Fibroblast of pulmonary artery (primary cell): Measurements from ENCODE around the gene AUTS2.

ENCODE experiments used
- DNase-seq: peaks from one replicate; pipeline ENCODE4 v3.0.0-alpha.2; 2010; ENCODE audit warnings: low read depth
- H3K4me3 ChIP-seq: replicated peaks from 2 replicates; pipeline ENCODE4 v1.5.1; 2011; ENCODE audit warnings: low read depth, mild to moderate bottlenecking, control low read depth, low read length, moderate library complexity
- CTCF ChIP-seq: IDR thresholded peaks from 2 replicates; pipeline ENCODE4 v1.5.1; 2011; ENCODE audit warnings: mild to moderate bottlenecking, control low read depth, low read length, inconsistent platforms; ENCODE audit errors: missing control alignments

AUTS2 gene

DNA sequence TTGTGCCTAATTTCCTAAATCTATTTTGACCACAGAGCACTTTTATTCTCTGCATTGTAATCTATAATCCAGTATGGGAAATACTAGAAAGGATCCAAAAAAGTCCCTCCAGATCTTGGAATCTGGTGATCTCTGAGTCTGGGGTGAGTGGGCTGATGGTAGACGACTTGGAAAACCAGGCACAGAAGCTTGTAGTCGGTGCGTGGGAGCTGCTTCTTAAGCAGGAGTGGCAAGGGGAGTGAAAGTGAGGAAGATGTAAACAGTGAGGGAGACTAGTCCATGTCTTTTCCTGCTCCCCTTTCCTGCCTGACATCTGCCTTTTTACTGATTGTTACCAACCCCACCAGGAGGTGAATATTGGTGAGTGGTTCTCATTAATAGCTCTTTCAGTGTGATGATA lies 6.8 kb downstream of the AUTS2 start:
- no peak for DNase-seq
- no peak for TF ChIP-seq CTCF

GRCh38 chr7:69605546-69605945 lies 7.3 kb downstream of the AUTS2 start:
- TF ChIP-seq CTCF, result no peak
- DNase-seq, result no peak
- no peak overlapping the region for H3K4me3 ChIP-seq

More for the DNA sequence above, 6.8 kb downstream of the AUTS2 start:
- no peak overlapping the region for H3K4me3 ChIP-seq

DNA sequence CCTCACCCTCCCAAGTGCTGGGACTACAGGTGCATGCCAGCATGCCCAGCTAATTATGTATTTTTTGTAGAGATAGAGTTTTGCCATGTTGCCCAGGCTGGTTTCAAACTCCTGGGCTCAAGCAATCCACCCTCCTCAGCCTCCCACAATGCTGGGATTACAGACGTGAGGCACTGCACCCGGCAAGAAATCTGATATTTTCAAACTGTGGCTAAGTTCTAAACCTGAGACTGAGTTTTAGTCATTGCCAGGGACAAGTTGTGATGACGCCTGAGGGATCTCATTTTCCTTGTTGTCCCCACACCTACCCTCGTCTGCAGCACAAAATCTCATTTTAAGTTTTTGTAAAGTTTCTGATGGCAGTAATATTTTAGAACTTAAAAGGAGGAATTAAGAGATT lies 9.8 kb downstream of the AUTS2 start:
- H3K4me3 ChIP-seq, result no peak overlapping the region
- TF ChIP-seq CTCF, result no peak
- no peak for DNase-seq

DNA sequence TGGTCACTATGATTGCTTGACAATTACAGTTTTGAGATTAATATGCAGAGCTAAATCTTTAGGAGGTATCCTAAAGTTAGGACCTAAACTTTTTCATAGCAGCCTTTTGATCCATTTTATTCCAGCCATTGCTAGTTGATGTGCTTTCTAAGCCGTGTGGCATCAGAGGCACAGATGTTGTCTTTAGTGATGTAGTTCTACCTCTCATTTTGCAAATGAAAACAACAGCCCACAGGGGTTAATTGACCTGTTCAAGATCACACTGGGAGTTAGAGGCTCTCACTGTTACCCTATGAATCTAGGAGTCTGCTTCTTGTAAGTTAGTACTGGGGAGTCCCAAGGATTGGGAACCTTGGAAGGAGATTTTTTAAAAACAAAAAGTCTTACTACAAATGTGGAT lies 10.6 kb downstream of the AUTS2 start:
- no peak for DNase-seq
- no peak overlapping the region for H3K4me3 ChIP-seq
- TF ChIP-seq CTCF, result no peak

DNA sequence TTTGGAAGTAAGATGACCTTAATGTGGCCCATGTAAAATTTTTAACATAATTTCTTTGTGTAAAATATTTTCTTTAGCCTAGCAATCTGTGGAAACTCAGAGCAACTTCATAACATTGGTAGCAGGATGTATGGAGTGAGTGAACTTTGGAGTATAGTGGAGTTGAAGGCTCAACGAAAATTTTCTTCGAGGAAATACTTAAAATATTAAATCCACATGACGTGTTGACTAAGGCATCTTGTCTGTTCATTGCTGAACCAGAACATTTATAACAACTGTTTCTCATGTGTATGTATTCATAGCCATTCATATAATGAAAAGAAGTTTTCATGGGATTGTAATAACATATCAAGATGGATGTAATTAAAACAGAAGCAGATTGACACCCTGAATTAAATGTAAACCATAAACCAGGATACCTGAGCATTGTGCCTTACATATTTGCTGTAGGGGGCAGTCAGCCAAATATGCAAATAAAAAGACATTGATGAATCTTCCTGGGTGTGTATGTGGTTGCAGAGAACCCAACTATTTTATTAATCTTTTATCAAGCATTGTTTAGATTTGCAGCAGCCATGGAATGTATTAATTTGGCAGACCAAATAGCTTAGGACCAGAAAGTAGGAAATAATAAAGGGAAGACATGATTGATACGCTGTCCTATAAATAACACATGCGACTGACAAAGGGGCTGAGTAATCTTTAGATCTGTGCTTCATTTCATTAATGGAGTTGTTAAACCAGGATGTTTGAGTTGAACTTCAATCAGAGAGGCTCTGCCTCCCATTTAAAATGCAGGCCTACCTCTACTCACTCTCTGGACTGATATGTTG lies 11.5 kb downstream of the AUTS2 start:
- TF ChIP-seq CTCF, result no peak

GRCh38 chr7:69610374-69611084 lies 12.3 kb downstream of the AUTS2 start:
- TF ChIP-seq CTCF, result no peak
- no peak for DNase-seq

More for the DNA sequence above, 11.5 kb downstream of the AUTS2 start:
- DNase-seq, result no peak
- H3K4me3 ChIP-seq, result no peak overlapping the region

GRCh38 chr7:69612981-69613380 lies 14.7 kb downstream of the AUTS2 start:
- TF ChIP-seq CTCF, result no peak
- H3K4me3 ChIP-seq, result no peak overlapping the region
- no peak for DNase-seq

More at GRCh38 chr7:69610374-69611084, 12.3 kb downstream of the AUTS2 start:
- no peak overlapping the region for H3K4me3 ChIP-seq
